Endometrial microvascular endothelial cells (primary cell): ENCODE results near the gene FARP1. TPM values are rescaled to one million over a fixed set of nuclear protein-coding genes. Genes with fewer than 3 reads are reported as not detected.

Experiments
- in situ Hi-C: cut with HindIII; loops from 2 replicates; pipeline ENCODE4 v1.10.0; 2017; ENCODE audit warnings: low sequenced_read_pairs, low pct_unique_long_range_greater_than_20kb; ENCODE audit errors: inconsistent ontology term
- total RNA-seq: library from RNA; depleted of rRNA; stranded (reverse); fragments of >200 nt; gene quantifications from one replicate; pipeline ENCODE4 v1.2.3, GENCODE V29; 2015; ENCODE audit errors: inconsistent ontology term

FARP1 gene
- total RNA-seq, 1 donor from 2014 or later = 67.3 TPM

DNA sequence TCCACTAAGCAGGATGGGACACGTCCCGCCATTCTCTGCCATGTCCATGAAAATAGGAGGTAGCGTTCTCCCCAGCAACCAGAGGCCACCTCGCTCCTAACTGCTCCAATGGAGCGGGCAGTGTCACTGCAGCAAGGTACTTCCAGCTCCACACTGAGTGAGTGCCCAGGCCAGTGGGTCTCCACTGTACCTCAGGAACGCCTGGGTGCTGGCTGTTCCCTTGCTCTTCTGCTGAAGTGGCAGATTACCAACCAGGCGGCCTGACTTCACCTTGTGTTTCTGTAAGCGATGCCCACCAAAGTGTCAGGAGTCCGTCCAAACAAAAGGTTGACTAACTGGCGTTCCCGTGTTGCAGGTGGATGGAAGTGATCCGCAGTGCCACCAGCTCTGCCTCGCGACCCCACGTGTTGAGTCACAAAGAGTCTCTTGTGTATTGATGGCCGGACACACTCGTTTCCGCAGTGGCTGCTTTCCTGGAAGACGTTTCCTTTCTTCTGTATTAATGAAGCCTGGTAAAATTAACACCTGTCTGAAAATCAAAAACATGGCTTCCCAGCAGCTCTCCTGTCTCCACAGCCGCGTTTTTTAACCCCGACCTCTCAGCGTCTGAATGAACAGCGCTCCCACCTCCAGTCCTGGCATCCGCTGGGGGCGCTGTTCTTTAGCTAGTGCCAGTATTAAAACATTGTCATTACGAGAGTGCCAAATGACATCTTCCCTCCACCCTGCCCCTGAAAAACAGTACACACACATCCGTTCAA, 305.2 kb downstream of the FARP1 start:
- in situ Hi-C loops = no loop called here

DNA sequence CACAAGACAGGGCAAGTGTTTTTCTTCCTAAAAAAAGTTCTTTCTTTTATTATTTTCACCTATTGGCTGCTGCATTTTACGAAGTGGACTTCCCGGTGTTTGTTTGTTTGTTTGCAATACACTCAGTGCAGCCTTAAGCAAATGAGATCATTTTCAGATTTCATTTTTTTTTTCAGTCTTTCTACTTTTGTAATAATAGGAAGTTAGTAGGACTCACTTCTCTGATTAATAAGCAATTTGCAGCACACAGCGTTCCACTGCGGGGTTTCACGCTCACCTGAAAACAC, 305.7 kb downstream of the FARP1 start:
- in situ Hi-C loops = no loop called here

DNA sequence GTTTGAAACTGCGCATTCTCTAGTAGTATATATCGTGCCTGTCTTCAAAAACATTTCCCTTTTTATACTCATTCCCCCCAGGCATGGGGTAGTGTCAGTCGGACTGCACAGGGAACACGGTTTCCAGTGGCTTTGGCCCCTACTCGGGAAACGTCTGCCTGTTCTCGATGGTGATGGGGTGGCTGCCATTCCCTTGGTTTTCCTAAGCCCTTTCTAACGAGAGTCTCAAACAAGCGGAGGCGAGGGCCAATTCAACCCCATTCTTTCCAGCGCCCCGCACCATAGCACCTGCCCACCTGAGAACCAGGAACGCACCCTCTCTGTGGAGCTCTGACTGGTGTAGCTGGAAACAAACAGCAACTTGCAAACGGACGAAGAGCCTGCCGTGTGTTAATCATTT, 306.4 kb downstream of the FARP1 start:
- in situ Hi-C loops = no loop called here

DNA sequence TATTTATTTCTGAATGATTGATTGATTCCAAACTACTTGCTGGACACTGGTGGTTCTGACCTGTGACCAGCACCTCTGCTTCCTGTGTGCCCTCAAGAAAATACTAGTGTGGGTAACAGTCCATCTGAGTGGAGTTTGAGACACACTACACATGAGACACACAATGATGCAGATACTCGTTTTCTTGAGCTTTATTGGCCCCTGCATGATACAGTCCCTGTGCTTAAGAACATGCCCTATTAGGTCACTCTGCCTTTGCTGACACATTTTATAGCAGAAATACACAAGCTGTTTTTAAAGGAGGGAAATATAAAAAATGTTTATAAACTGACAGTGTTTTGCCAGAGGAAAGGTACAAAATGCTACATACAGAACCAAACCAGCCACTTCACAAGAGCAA, 307.1 kb downstream of the FARP1 start:
- in situ Hi-C loops = no loop called here

DNA sequence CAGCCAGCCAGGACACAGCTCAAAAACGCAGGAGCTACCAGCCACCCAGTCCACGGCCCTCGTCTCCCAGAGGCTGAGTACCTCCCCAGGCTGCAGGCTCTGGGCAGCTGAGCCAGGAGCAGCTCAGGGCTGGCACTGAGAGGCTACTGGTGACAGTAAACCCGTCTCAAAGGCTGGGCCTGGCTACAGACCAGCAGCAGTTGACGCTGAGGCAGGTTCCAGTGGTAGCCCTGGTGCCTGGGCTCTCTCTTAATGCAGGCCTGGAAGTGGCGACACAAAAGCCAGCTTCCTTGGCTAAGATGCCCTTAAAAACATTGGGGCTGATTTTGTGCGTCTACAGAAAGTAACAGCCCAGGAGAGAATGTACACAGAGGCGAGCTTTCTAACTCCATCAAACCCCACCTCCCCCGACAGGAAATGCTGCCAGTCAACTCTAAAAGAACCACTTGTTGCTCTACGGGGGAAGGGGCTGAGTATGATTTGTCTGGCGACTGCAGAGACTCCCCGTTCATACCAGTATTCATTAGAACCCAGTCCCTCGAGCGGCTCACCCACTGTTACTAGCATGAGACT, 307.7 kb downstream of the FARP1 start:
- in situ Hi-C loops = no loop called here

DNA sequence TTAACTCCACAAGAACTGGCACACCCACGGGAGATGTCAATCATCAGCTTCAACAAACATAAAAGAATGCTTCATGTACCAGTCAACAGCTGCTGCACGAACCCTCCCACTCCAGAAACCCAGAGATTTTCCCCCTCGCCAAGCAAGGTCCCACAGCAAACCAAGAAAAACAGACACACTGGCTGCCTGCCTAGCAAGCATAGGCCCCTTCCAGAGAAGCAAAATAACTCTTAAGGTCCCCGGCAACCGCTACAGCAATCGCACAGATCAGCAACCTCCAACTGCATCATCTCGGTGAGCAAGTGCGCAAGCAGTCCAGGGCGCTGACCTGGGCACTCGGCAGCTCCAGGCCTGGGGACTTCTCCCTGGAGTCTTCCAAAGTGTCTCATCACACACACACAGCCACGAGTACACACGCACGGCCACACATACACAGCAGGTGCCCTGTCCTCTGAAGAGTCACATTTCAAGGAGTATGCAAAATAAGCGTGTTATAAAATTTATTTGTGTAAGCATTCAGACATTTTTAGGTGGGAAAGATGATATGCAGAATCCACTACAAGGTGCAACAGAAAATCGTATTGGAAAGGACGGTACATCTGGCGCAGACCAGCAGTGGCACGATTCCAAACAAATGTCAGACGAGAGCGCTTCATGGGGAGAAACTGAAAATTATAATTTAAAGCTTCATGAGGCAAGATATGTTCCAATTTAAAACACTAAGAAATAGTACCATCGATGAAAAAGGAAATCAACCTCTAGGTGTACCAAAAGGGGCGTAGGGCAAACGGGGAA, 309.0 kb downstream of the FARP1 start:
- in situ Hi-C loops = no loop called here

DNA sequence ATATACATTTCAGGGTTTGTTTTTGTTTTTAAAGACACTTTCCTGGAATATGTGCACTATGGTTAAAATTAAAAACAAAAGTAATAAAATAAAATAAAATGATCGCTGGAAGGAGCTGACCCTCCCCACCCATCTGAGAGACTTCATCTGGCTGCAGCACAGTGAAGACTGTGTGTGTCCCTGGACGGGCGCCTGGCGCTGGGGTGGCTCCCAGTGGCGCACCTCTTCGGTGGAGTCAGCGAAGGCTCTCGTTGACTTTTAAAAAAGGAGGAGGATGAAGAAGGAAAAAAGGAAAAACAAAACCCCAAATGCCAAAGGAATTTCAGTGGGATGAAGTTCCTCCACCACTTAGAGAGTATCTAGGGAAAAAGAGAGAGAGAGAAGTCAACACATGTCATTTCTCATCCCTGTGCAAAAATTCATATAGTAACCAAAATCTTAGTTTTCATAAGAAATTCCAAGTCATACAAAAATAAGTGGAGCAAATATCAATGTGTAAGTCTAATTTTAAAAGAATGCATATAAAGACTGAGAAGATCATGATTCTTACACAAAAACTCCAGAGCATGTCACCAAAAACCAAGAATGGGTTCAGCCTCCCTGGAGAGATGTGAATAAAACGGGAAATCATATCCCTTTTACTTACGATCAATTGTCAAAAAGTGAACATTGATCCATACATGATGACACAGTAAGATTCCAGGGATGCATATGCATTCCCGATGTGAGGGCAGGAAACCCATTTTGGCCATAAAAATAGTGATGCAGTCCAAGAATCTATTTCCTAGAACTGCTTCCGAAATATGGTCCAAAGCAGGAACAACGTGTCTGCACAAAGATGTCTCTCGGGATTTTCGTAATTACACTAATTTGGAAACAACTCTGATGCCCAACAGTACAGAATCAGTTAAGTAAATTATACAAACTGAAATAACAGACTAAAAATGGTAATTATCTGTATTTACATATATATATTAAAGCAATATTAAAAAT, 310.3 kb downstream of the FARP1 start:
- in situ Hi-C loops = no loop called here

DNA sequence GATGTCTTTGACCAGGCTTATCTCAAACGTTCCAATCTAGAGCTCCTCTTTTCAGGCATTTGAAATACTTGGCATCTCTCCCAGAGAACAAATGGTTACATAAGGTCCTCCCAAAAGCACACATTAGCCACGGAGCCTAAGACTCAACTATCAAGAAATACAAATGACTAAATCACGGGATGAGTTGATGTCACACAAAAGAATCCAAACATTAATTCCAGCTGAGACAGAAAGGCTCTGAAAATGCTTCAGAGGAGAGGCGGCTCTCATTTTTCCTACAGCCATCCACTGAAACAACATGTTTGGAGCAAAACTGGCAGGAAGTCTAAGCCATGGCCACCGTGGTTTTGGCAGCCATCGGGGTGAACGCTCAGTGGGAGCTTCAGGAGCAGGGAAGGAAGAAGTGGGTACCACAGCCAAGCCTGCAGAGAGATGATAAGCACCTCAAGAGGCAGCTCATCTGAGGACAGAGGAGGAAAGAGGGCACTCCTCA, 311.5 kb downstream of the FARP1 start:
- in situ Hi-C loops = no loop called here

DNA sequence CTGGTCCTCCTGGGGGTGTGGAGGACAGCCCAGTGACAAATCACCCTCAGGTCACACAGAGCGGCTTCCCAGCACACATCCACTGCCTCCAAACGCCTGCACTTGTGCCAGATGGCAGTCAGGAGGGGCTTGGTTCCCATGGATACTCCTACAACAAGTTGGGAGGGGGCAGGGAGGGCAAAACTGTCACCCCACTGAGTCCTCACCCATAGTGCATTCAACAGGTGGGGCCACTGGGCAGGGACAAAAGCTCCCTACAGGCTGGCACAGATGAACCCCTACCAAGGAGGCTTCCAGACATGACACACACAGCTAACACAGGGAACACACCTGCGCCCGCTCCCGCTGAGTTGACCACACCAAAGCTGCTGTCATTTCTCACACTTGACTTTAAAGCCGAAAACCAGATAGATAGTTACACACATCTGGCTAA, 313.5 kb downstream of the FARP1 start:
- in situ Hi-C loops = no loop called here

DNA sequence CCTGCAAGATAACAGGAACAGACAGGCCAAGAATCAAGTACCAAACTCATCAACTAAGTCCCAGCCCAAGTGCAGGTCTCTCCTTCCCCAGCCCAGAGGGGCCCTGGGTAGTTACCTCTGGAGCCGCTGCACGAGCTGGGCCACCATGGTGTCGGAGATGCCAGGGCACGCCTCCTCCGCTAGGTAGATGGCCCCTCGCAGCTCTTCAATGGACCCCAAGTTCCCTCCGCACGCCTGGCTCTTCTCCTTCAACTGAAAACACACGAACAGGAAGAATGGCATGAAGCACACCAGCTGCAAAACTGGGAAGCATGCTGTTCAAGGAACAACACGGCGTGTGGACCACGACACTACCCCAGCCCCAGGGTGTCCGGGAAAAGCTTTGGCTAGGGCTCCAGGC, 314.2 kb downstream of the FARP1 start:
- in situ Hi-C loops = no loop called here

DNA sequence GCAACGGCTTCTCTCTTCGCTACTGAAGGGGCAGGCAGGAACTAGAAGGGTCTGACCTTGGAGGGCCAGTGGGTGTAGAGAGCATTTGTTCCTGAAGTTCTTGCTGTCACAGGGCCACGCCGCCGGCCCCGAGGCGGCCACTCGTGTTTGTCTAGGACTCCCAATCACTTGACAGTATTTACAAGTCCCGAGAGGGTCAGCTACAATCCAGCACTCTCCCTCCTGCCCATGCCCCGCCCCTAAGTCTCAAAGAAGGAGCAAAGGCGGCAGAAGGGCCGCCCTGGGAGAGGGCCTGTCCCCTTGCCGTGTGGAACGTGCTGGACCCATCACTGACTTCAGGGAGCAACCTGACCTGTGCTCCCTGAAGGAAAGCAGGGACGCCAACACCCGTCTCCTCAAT, 315.5 kb downstream of the FARP1 start:
- in situ Hi-C loops = no loop called here

DNA sequence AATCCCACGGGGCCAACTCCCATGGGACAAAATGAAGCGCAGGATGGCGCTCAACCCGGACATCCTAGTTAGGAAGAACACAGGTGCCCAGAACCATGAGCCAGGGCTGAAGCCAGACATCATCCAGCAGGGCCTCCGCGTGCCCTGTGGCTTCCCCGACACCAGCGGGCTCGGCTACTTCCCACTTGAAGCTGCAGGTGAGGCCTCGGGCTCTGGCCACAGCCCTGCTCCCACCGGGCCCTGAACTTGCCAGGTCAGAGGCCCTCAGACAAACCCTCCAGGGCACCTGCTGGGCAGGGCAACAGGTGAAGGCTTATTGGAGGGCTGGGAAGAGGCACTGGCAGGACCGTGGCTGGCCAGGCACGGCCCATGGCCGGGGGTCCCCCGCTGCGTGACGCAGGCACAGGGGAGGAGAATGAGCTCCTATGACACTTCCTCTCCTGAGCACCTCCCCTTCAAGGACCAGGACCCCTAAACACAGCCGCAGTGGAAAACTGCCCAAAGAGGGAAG, 316.3 kb downstream of the FARP1 start:
- in situ Hi-C loops = no loop called here

DNA sequence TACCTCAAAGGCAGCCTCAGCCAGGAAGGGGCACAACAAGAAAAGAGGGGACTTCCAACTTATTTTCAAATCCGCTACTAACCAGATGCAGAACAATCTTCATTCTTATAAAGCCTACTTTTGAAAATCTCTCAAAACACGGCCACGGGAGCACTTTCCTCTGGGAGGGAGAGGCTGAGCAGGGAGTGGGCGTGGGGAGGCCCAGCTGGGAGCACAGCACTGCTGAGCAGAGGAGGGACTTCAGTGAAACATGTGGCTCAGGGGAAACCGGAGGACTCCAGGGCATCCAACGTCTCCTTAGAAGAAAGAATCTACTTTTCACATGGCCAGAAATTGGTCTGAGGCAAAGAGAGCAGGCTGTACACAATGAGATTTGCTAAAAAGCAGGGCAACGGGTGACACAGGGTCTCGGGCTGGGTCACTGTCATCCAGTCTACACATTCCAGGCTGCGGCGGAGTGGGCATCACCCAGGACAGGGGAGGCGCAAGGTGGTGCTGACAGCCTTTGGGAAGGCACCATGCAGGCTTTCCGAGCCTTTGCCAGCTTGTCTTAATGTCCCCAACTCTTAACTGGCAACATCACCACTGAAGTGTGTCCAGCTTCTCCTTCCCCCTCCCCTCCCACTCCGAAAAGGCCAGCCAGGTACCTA, 317.0 kb downstream of the FARP1 start:
- in situ Hi-C loops = no loop called here

DNA sequence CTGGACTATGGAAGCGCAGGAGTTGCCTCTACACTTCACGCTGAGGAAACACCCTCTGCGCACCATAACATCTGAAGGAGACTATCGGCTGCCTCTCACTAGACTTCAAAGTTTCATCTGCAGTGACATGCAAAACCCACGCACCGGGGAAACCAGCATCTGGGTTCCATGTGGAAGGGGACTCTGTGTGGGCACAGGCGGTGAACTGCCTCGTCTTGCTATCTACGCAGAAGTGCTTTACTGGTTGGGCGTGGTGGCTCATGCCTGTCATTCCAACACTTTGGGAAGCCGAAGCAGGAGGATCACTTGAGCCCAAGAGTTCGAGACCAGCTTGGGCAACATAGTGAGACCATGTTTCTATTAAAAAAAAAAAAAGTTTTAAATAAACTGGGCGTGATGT, 317.6 kb downstream of the FARP1 start:
- in situ Hi-C loops = no loop called here

DNA sequence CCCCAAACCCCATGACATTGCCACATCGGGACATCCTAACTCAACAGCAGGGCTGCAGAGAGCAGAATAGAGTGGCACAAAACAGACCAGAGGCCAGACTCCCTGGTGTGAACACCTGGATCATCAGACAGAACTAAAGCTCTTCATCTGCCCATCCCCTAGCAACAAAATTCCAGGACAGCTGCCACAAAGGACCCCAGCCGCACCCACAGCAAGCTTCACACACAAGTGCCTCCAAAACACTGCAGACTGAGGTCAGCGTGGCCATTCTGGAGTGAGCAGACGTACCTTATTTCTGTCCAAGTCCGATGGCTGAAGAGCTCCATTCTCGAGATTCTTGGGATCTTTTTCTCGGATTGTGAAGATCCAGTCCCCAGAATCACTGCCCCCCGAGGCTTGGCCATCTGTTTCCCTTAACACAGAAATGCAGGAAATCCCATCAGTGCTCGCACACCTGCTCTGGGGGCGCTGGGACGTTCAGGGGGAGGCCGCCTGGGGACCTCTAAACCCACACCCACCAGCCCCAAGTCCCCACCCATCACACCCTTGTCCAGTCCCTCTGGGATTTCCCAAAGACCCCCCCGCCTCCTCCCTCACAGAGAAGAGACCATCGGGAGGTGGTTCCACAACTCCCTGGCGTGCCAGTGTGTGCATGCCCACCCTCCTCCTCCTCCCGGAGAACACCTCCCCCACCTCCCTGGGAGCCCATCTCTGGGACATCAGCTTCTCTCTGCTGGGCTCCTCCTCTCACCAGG, 318.8 kb downstream of the FARP1 start:
- in situ Hi-C loops = no loop called here

DNA sequence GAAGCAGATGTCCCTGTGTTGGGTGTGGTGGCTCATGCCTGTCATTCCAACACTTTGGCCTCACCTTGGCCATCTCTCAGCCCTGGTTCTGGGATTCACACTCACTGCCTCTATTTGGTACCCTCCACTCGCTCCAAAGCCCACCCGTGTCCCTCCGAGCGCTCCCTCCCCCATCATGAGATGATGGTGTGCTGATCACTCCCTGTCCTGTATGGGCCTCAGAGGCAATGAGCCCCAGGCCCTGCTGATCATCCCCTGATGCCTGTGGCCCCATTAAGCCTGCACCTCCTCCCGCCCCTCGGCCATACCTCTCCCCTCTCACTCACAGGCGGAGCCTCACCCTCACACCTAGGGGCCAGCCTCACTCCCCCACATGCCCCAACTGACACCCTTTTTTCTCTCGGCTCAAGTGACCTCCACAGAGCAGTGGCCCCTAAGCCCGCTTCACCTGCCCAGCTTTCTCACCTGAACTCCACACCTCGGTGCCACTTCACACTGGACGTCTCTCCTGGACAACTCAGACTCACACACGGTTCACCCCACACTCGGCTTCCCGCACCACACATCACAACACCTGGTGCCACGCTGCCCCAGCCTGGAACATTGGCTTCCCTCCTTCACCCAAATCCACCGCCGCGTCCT, 319.5 kb downstream of the FARP1 start:
- in situ Hi-C loops = no loop called here

DNA sequence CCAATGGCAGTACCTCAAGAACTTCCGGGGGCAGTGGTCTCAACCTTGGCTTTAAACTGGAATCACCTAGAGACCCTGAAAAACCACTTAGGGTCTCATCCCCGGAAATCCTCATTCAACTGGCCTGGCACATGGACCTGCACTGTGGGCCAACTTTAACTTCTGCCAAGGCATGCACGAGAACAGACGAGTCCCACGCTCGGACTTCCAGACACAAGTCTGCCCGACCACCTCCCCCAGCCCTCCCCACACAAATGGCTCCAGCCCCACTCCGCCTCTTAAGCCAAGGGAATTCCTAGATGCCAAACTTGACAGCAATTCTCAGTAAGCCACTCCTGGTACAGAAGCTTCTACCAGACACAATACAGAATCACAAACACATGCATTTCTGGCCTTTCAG, 320.1 kb downstream of the FARP1 start:
- in situ Hi-C loops = no loop called here
